Endothelial cell of umbilical vein (primary cell): ENCODE data around the gene TENT4B.

Experiments used
- CTCF ChIP-seq, 2 donors: IDR thresholded peaks; 1 replicate in 1 of 2; 2 replicates in 1 of 2; pipeline ENCODE4 v1.5.1; 2011; ENCODE audit warnings: low read length in 2 of 2, mild to moderate bottlenecking in 2 of 2, moderate library complexity in 2 of 2, control low read depth in 1 of 2, inconsistent platforms in 1 of 2, low read depth in 1 of 2; ENCODE audit not compliant: insufficient read depth in 1 of 2; ENCODE audit errors: extremely low read depth in 1 of 2
- EZH2 ChIP-seq: IDR thresholded peaks from 2 replicates; pipeline ENCODE4 v1.6.1; 2012; ENCODE audit warnings: borderline replicate concordance, low read depth, mild to moderate bottlenecking, moderate library complexity, low read length, inconsistent platforms; ENCODE audit not compliant: severe bottlenecking
- FOS ChIP-seq: IDR thresholded peaks from 2 replicates; pipeline ENCODE4 v1.6.1; 2011; ENCODE audit warnings: mild to moderate bottlenecking, low read length, moderate library complexity, borderline replicate concordance; ENCODE audit not compliant: insufficient read depth
- POLR2A ChIP-seq: IDR thresholded peaks from 2 replicates; pipeline ENCODE4 v1.6.1; 2012; ENCODE audit warnings: low read depth, mild to moderate bottlenecking, control low read depth, low read length
- POLR2AphosphoS5 ChIP-seq: IDR thresholded peaks from 2 replicates; pipeline ENCODE4 v1.6.1; 2012; ENCODE audit warnings: low read depth, mild to moderate bottlenecking, control low read depth, low read length, moderate library complexity; ENCODE audit not compliant: insufficient read depth

GRCh38 chr16:50188619-50189136 lies 35.6 kb downstream of the TENT4B start:
- TF ChIP-seq CTCF (IDR thresholded peaks at IDR 0.05; ENCODE audit: extremely low read depth in 1 of 2, insufficient read depth in 1 of 2, low read depth in 1 of 2, low read length in 2 of 2) (no peak), POLR2AphosphoS5 (no peak), POLR2A (no peak), EZH2 (no peak), FOS (no peak)
